HepG2 (cell line): ENCODE measurements around the gene SUPV3L1. TPM values are rescaled to one million over a fixed set of nuclear protein-coding genes. Genes with fewer than 3 reads are reported as not detected.

Source experiments
- BCL6 ChIP-seq: IDR thresholded peaks from 2 replicates; pipeline ENCODE4 v1.6.1; 2016; ENCODE audit warnings: missing genetic modification reagents, missing compliant biosample characterization
- DMAP1 ChIP-seq: IDR thresholded peaks from 2 replicates; pipeline ENCODE4 v1.6.1; 2016
- FOXP1 ChIP-seq, 2 experiments: fragments of 450-650 bp in 1 of 2; IDR thresholded peaks; 2 replicates each; pipeline ENCODE4 v1.6.1; 2017 to 2018; ENCODE audit warnings: antibody characterized with exemption in 1 of 2
- GLI4 ChIP-seq: sonication (generic); formaldehyde crosslinking; IDR thresholded peaks from 2 replicates; pipeline ENCODE4 v1.5.1; 2020; ENCODE audit warnings: missing genetic modification reagents, mild to moderate bottlenecking, moderate library complexity, borderline replicate concordance
- MED13 ChIP-seq: sonication (generic); formaldehyde crosslinking; IDR thresholded peaks from 2 replicates; pipeline ENCODE4 v1.5.0; 2020; ENCODE audit warnings: missing genetic modification reagents
- PLRG1 ChIP-seq: fragments of 450-650 bp; conservative IDR thresholded peaks from 2 replicates; pipeline ENCODE4 v1.6.1; 2016
- RNF2 ChIP-seq: fragments of 450-650 bp; conservative IDR thresholded peaks from 2 replicates; pipeline ENCODE4 v1.6.1; 2016; ENCODE audit warnings: low read depth
- SNAPC2 ChIP-seq: sonication (generic); formaldehyde crosslinking; IDR thresholded peaks from 2 replicates; pipeline ENCODE4 v1.8.1; 2022; ENCODE audit warnings: mild to moderate bottlenecking, missing genetic modification reagents
- SP2 ChIP-seq: sonication (generic); formaldehyde crosslinking; IDR thresholded peaks from 2 replicates; pipeline ENCODE4 v1.5.1; 2020; ENCODE audit warnings: mild to moderate bottlenecking, missing genetic modification reagents
- ZBTB3 ChIP-seq: sonication (generic); formaldehyde crosslinking; IDR thresholded peaks from 2 replicates; pipeline ENCODE4 v1.4.0; 2020; ENCODE audit warnings: low read depth, mild to moderate bottlenecking, moderate library complexity, missing genetic modification reagents, borderline replicate concordance
- ZNF160 ChIP-seq: sonication (generic); formaldehyde crosslinking; IDR thresholded peaks from 2 replicates; pipeline ENCODE4 v1.8.0; 2022; ENCODE audit warnings: mild to moderate bottlenecking, inconsistent platforms, missing genetic modification reagents
- ZNF317 ChIP-seq: sonication (generic); formaldehyde crosslinking; IDR thresholded peaks from 2 replicates; pipeline ENCODE4 v1.5.0; 2020; ENCODE audit warnings: mild to moderate bottlenecking, missing genetic modification reagents
- ZNF567 ChIP-seq: sonication (generic); formaldehyde crosslinking; IDR thresholded peaks from 2 replicates; pipeline ENCODE4 v1.8.1; 2023; ENCODE audit warnings: mild to moderate bottlenecking, missing genetic modification reagents, borderline replicate concordance
- ZNF790 ChIP-seq: sonication (generic); formaldehyde crosslinking; IDR thresholded peaks from 2 replicates; pipeline ENCODE4 v1.8.0; 2022; ENCODE audit warnings: missing genetic modification reagents, mild to moderate bottlenecking, borderline replicate concordance
- polyA plus RNA-seq, 8 experiments: library from polyadenylated mRNA; depleted of rRNA in 3 of 8; stranded (reverse) in 7 of 8; unstranded in 1 of 8; fragments of >200 nt; fragmentation: Illumina TruSeq in 4 of 8; extraction: Trizol in 4 of 8; gene quantifications; 2 replicates each; pipeline versions ENCODE4 v1.2.1 to v1.2.3, GENCODE V29; 2011 to 2016; ENCODE audit warnings: low read depth in 4 of 8, missing spikeins in 1 of 8, mixed read lengths in 1 of 8; ENCODE audit not compliant: insufficient read depth in 1 of 8
- total RNA-seq, 5 experiments: library from RNA; depleted of rRNA; stranded (reverse); fragments of >200 nt; fragmentation: Illumina TruSeq; extraction: Trizol; gene quantifications; 2 replicates each; pipeline ENCODE4 v1.2.3, GENCODE V29; 2016; ENCODE audit warnings: low read depth in 1 of 5
- TF ChIP-seq, protein P1 (sequence below): sonication (generic); formaldehyde crosslinking; IDR thresholded peaks from 2 replicates; pipeline ENCODE4 v1.8.1; 2023; ENCODE audit warnings: mild to moderate bottlenecking, moderate library complexity, missing genetic modification reagents
- TF ChIP-seq, protein P2 (sequence below): IDR thresholded peaks from 2 replicates; pipeline ENCODE4 v1.6.1; 2016; ENCODE audit warnings: low read depth, control low read depth
- TF ChIP-seq, protein P3 (sequence below): sonication (generic); formaldehyde crosslinking; IDR thresholded peaks from 2 replicates; pipeline ENCODE4 v1.8.1; 2022; ENCODE audit warnings: low read depth, mild to moderate bottlenecking, missing genetic modification reagents
- TF ChIP-seq, protein P4 (sequence below): sonication (generic); formaldehyde crosslinking; IDR thresholded peaks from 2 replicates; pipeline ENCODE4 v1.5.0; 2020; ENCODE audit warnings: mild to moderate bottlenecking, missing genetic modification reagents, borderline replicate concordance
- TF ChIP-seq, protein P5 (sequence below): sonication (generic); formaldehyde crosslinking; IDR thresholded peaks from 2 replicates; pipeline ENCODE4 v1.8.0; 2022; ENCODE audit warnings: mild to moderate bottlenecking, missing genetic modification reagents, moderate library complexity

SUPV3L1 gene
- total and polyA plus RNA-seq, 2 of the 13 experiments (the other 11 are each of a cell fraction or from before 2014, with no cell fraction given): 28.8 to 45.7 TPM

DNA sequence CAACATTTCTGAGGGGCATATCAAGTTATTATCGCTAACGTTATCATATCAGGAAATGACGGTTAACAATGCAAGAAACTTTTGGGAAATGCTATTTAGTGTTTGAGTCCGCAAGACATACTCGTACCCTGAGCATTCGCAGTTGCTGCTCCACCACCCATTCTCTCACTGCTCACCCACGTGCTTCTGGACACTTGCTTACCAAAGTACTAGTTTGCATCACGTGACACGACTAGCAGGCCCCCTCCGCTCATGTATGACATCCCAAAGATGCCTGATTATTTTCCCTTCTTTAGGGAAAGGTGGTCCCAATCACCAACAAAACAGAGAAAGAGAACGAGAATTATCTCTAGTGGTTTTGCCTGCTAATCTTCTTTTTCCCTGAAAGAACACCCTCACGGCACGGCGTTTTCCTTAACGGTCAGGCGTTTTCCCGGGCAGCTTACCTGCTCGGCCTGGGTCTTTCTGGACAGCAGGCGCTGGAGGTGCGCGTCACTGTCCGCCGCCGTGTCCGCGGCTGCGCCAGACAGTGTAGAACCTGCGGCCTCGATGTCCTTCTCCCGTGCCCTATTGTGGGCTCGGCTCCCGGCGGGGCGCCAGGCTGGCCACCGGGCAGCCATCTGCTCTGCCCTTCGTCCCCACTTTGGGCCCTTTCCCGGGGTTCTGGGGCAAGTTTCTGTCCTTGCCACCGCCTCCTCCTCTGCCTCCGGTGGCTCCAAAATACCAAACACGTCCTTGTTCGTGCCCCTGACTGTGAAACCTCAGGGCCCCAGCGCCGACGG, at the start of gene SUPV3L1 (continued):
- TF ChIP-seq, protein P1, sequence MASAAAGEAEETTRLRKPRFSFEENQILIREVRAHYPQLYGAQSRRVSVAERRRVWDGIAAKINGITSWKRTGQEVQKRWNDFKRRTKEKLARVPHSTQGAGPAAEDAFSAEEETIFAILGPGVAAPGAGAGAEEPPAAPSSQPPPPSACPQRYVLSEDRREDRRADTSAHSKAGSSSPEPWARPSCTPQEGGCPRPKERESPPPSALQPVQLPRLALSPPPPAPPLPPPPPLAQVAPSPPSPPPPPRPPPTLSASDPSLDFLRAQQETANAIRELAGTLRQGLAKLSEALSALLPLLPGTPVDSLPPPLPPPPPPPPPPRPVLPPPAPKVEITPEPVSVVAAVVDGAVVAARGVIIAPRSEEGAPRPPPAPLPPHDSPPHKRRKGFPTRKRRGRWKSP (CRISPR knock-in tag): no peak; the same call in 1 of the 2 replicates
- TF ChIP-seq, protein P2, sequence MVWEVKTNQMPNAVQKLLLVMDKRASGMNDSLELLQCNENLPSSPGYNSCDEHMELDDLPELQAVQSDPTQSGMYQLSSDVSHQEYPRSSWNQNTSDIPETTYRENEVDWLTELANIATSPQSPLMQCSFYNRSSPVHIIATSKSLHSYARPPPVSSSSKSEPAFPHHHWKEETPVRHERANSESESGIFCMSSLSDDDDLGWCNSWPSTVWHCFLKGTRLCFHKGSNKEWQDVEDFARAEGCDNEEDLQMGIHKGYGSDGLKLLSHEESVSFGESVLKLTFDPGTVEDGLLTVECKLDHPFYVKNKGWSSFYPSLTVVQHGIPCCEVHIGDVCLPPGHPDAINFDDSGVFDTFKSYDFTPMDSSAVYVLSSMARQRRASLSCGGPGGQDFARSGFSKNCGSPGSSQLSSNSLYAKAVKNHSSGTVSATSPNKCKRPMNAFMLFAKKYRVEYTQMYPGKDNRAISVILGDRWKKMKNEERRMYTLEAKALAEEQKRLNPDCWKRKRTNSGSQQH (CRISPR knock-in tag): peak; percentile 88
- TF ChIP-seq SP2: no peak
- TF ChIP-seq MED13 (CRISPR knock-in tag): no peak
- no peak for TF ChIP-seq ZNF317 (CRISPR knock-in tag)
- TF ChIP-seq ZNF567 (CRISPR knock-in tag): no peak
- peak; percentile 42; the same call in 1 of the 2 replicates for TF ChIP-seq ZNF790
- TF ChIP-seq RNF2: peak; percentile 86
- TF ChIP-seq, protein P3, sequence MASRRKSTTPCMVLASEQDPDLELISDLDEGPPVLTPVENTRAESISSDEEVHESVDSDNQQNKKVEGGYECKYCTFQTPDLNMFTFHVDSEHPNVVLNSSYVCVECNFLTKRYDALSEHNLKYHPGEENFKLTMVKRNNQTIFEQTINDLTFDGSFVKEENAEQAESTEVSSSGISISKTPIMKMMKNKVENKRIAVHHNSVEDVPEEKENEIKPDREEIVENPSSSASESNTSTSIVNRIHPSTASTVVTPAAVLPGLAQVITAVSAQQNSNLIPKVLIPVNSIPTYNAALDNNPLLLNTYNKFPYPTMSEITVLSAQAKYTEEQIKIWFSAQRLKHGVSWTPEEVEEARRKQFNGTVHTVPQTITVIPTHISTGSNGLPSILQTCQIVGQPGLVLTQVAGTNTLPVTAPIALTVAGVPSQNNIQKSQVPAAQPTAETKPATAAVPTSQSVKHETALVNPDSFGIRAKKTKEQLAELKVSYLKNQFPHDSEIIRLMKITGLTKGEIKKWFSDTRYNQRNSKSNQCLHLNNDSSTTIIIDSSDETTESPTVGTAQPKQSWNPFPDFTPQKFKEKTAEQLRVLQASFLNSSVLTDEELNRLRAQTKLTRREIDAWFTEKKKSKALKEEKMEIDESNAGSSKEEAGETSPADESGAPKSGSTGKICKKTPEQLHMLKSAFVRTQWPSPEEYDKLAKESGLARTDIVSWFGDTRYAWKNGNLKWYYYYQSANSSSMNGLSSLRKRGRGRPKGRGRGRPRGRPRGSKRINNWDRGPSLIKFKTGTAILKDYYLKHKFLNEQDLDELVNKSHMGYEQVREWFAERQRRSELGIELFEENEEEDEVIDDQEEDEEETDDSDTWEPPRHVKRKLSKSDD (CRISPR knock-in tag): no peak
- TF ChIP-seq FOXP1 (IDR thresholded peaks at IDR 0.05): peak; percentile 18; the same call in 1 of the 2 replicates
- TF ChIP-seq FOXP1 (CRISPR knock-in tag; IDR thresholded peaks at IDR 0.05): peak; percentile 32; the same call in 1 of the 2 replicates
- TF ChIP-seq, protein P4, sequence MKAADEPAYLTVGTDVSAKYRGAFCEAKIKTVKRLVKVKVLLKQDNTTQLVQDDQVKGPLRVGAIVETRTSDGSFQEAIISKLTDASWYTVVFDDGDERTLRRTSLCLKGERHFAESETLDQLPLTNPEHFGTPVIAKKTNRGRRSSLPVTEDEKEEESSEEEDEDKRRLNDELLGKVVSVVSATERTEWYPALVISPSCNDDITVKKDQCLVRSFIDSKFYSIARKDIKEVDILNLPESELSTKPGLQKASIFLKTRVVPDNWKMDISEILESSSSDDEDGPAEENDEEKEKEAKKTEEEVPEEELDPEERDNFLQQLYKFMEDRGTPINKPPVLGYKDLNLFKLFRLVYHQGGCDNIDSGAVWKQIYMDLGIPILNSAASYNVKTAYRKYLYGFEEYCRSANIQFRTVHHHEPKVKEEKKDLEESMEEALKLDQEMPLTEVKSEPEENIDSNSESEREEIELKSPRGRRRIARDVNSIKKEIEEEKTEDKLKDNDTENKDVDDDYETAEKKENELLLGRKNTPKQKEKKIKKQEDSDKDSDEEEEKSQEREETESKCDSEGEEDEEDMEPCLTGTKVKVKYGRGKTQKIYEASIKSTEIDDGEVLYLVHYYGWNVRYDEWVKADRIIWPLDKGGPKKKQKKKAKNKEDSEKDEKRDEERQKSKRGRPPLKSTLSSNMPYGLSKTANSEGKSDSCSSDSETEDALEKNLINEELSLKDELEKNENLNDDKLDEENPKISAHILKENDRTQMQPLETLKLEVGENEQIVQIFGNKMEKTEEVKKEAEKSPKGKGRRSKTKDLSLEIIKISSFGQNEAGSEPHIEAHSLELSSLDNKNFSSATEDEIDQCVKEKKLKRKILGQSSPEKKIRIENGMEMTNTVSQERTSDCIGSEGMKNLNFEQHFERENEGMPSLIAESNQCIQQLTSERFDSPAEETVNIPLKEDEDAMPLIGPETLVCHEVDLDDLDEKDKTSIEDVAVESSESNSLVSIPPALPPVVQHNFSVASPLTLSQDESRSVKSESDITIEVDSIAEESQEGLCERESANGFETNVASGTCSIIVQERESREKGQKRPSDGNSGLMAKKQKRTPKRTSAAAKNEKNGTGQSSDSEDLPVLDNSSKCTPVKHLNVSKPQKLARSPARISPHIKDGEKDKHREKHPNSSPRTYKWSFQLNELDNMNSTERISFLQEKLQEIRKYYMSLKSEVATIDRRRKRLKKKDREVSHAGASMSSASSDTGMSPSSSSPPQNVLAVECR (CRISPR knock-in tag): peak; percentile 94
- TF ChIP-seq GLI4 (CRISPR knock-in tag): no peak
- TF ChIP-seq ZBTB3: peak; percentile 64; the same call in 1 of the 2 replicates
- TF ChIP-seq, protein P5, sequence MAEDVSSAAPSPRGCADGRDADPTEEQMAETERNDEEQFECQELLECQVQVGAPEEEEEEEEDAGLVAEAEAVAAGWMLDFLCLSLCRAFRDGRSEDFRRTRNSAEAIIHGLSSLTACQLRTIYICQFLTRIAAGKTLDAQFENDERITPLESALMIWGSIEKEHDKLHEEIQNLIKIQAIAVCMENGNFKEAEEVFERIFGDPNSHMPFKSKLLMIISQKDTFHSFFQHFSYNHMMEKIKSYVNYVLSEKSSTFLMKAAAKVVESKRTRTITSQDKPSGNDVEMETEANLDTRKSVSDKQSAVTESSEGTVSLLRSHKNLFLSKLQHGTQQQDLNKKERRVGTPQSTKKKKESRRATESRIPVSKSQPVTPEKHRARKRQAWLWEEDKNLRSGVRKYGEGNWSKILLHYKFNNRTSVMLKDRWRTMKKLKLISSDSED (CRISPR knock-in tag): no peak
- no peak for TF ChIP-seq BCL6 (CRISPR knock-in tag)
- TF ChIP-seq PLRG1: no peak
- TF ChIP-seq SNAPC2 (CRISPR knock-in tag): no peak
- TF ChIP-seq ZNF160 (CRISPR knock-in tag): no peak
- TF ChIP-seq DMAP1 (CRISPR knock-in tag): peak; percentile 100
